ENCODE measurements around the gene TTLL12.

Gene TTLL12

GRCh38 chr22:43131773-43132501 lies 55.0 kb downstream of the TTLL12 start:
- Histone ChIP-seq H3K9me2 (ENCODE audit: low read depth, low read length) (no peaks in the 10 kb centered on the region), H3K4me3 (ENCODE audit: low read depth, low read length, poor library complexity, severe bottlenecking) (no peak overlapping the region), H3K36me3 (ENCODE audit: insufficient read depth, low read length) (peaks cover 71% of the 10 kb centered on the region), H4K20me1 (ENCODE audit: insufficient read depth, low read length) (no peaks in the 10 kb centered on the region), H3K9me3 (ENCODE audit: low read length) (no peaks in the 10 kb centered on the region), H3K79me2 (ENCODE audit: insufficient read depth, low read length) (no peaks in the 10 kb centered on the region), H3K27ac (ENCODE audit: low read depth, low read length, poor library complexity, severe bottlenecking) (no peak overlapping the region), H3K4me2 (ENCODE audit: low read length) (no peak overlapping the region), H3K4me1 (ENCODE audit: insufficient read depth, low read length, severe bottlenecking) (peaks cover 31% of the 10 kb centered on the region), H3F3A (ENCODE audit: insufficient read depth, low read length) (no peaks in the 10 kb centered on the region), H3K9ac (ENCODE audit: low read length) (no peak overlapping the region), H2AFZ (ENCODE audit: low read length) (no peak overlapping the region), H3K27me3 (ENCODE audit: insufficient read depth, low read length) (no peaks in the 10 kb centered on the region)
- TF ChIP-seq CTCF (IDR thresholded peaks at IDR 0.05; ENCODE audit: low read length): no peak

GRCh38 chr22:43129426-43130425 lies 57.2 kb downstream of the TTLL12 start:
- H3K27ac ChIP-seq (ENCODE audit: low read depth, low read length, poor library complexity, severe bottlenecking): peak overlapping the region; percentile 87
- H3K27me3 ChIP-seq (ENCODE audit: insufficient read depth, low read length): no peaks in the 10 kb centered on the region
- peak overlapping the region; percentile 20; the same call in 1 of the 2 replicates for H3K4me2 ChIP-seq (ENCODE audit: low read length)
- no peaks in the 10 kb centered on the region for H3K9me2 ChIP-seq (ENCODE audit: low read depth, low read length)
- peaks cover 74% of the 10 kb centered on the region for H3K36me3 ChIP-seq (ENCODE audit: insufficient read depth, low read length)
- no peak overlapping the region for H3K4me3 ChIP-seq (ENCODE audit: low read depth, low read length, poor library complexity, severe bottlenecking)
- peaks cover 36% of the 10 kb centered on the region for H3K4me1 ChIP-seq (ENCODE audit: insufficient read depth, low read length, severe bottlenecking)
- no peaks in the 10 kb centered on the region for H3K9me3 ChIP-seq (ENCODE audit: low read length)
- peak overlapping the region; percentile 31; the same call in 1 of the 2 replicates for H3K9ac ChIP-seq (ENCODE audit: low read length)
- H3F3A ChIP-seq (ENCODE audit: insufficient read depth, low read length): no peaks in the 10 kb centered on the region
- H4K20me1 ChIP-seq (ENCODE audit: insufficient read depth, low read length): no peaks in the 10 kb centered on the region
- no peaks in the 10 kb centered on the region for H3K79me2 ChIP-seq (ENCODE audit: insufficient read depth, low read length)
- H2AFZ ChIP-seq (ENCODE audit: low read length): no peak overlapping the region
- TF ChIP-seq EZH2 (IDR thresholded peaks at IDR 0.05; ENCODE audit: borderline replicate concordance, low read length) (no peak), CTCF (IDR thresholded peaks at IDR 0.05; ENCODE audit: low read length) (no peak)

GRCh38 chr22:43128928-43129424 lies 58.0 kb downstream of the TTLL12 start:
- Histone ChIP-seq H3F3A (ENCODE audit: insufficient read depth, low read length) (no peaks in the 10 kb centered on the region), H3K4me2 (ENCODE audit: low read length) (peak overlapping the region; percentile 53)

More at GRCh38 chr22:43128928-43129424, 58.0 kb downstream of the TTLL12 start:
- H3K4me1 ChIP-seq (ENCODE audit: insufficient read depth, low read length, severe bottlenecking): peaks cover 42% of the 10 kb centered on the region
- H3K36me3 ChIP-seq (ENCODE audit: insufficient read depth, low read length): peaks cover 71% of the 10 kb centered on the region
- H3K27me3 ChIP-seq (ENCODE audit: insufficient read depth, low read length): no peaks in the 10 kb centered on the region
- TF ChIP-seq CTCF (IDR thresholded peaks at IDR 0.05; ENCODE audit: low read length): no peak
- no peak for TF ChIP-seq EZH2 (IDR thresholded peaks at IDR 0.05; ENCODE audit: borderline replicate concordance, low read length)
- H3K4me3 ChIP-seq (ENCODE audit: low read depth, low read length, poor library complexity, severe bottlenecking): peak overlapping the region; percentile 18
- H2AFZ ChIP-seq (ENCODE audit: low read length): no peak overlapping the region
- H3K9me3 ChIP-seq (ENCODE audit: low read length): no peaks in the 10 kb centered on the region
- peak overlapping the region; percentile 87 for H3K27ac ChIP-seq (ENCODE audit: low read depth, low read length, poor library complexity, severe bottlenecking)
- H3K79me2 ChIP-seq (ENCODE audit: insufficient read depth, low read length): no peaks in the 10 kb centered on the region
- H3K9me2 ChIP-seq (ENCODE audit: low read depth, low read length): no peaks in the 10 kb centered on the region
- no peaks in the 10 kb centered on the region for H4K20me1 ChIP-seq (ENCODE audit: insufficient read depth, low read length)
- peak overlapping the region; percentile 42; the same call in 1 of the 2 replicates for H3K9ac ChIP-seq (ENCODE audit: low read length)

Measured in OCI-LY1 (cell line).